Measurements from ENCODE around the gene PLEKHM3. TPM values are rescaled to one million over a fixed set of nuclear protein-coding genes. Genes with fewer than 3 reads are reported as not detected.

The PLEKHM3 gene
- total RNA-seq, 2 donors from 2014 or later, result 20.5 to 21.8 TPM

GRCh38 chr2:207932106-207932505 is 93.2 kb downstream of the PLEKHM3 start:
- H3K27ac ChIP-seq, result no peak overlapping the region
- ATAC-seq (ENCODE audit: insufficient number of reproducible peaks, low FRiP score, low read depth) (no peak), DNase-seq (ENCODE audit: low spot score) (no peak)
- no peaks in the 10 kb centered on the region for H3K36me3 ChIP-seq
- TF ChIP-seq CTCF (IDR thresholded peaks at IDR 0.05), result no peak
- no peaks in the 10 kb centered on the region for H3K27me3 ChIP-seq (replicated peaks; ENCODE audit: insufficient read depth)
- H3K4me3 ChIP-seq, result no peak overlapping the region
- H3K4me1 ChIP-seq (ENCODE audit: control insufficient read depth in 1 of 2, low read depth in 2 of 2), result no peaks in the 10 kb centered on the region
- no peaks in the 10 kb centered on the region for H3K9me3 ChIP-seq

- DNase-seq (ENCODE audit: low spot score) (no peak), ATAC-seq (ENCODE audit: insufficient number of reproducible peaks, low FRiP score, low read depth) (no peak)
- peaks cover 0 to 9% of the 10 kb centered on the region in 2 donors for H3K4me1 ChIP-seq (ENCODE audit: control insufficient read depth in 1 of 2, low read depth in 2 of 2)
- no peak overlapping the region for H3K27ac ChIP-seq
- H3K36me3 ChIP-seq, result no peaks in the 10 kb centered on the region
- H3K27me3 ChIP-seq (replicated peaks; ENCODE audit: insufficient read depth), result no peaks in the 10 kb centered on the region
- H3K9me3 ChIP-seq, result no peaks in the 10 kb centered on the region
- H3K4me3 ChIP-seq, result no peak overlapping the region
- no peak for TF ChIP-seq CTCF (IDR thresholded peaks at IDR 0.05)
Measured at GRCh38 chr2:207930747-207931146, 94.6 kb downstream of the PLEKHM3 start.

- peaks cover 0 to 13% of the 10 kb centered on the region in 2 donors for H3K4me1 ChIP-seq (ENCODE audit: control insufficient read depth in 1 of 2, low read depth in 2 of 2)
- no peak for DNase-seq (ENCODE audit: low spot score)
- TF ChIP-seq CTCF (IDR thresholded peaks at IDR 0.05), result no peak
- H3K36me3 ChIP-seq, result no peaks in the 10 kb centered on the region
- no peaks in the 10 kb centered on the region for H3K27me3 ChIP-seq (replicated peaks; ENCODE audit: insufficient read depth)
- no peak overlapping the region for H3K4me3 ChIP-seq
- H3K9me3 ChIP-seq, result no peaks in the 10 kb centered on the region
- no peak for ATAC-seq (ENCODE audit: insufficient number of reproducible peaks, low FRiP score, low read depth)
- no peak overlapping the region for H3K27ac ChIP-seq
Measured at GRCh38 chr2:207929923-207930322, 95.4 kb downstream of the PLEKHM3 start.

- ATAC-seq (ENCODE audit: insufficient number of reproducible peaks, low FRiP score, low read depth), result no peak
- no peak overlapping the region for H3K27ac ChIP-seq
- peaks cover 0 to 13% of the 10 kb centered on the region in 2 donors for H3K4me1 ChIP-seq (ENCODE audit: control insufficient read depth in 1 of 2, low read depth in 2 of 2)
- TF ChIP-seq CTCF (IDR thresholded peaks at IDR 0.05), result no peak
- no peak overlapping the region for H3K4me3 ChIP-seq
- H3K27me3 ChIP-seq (replicated peaks; ENCODE audit: insufficient read depth), result no peaks in the 10 kb centered on the region
- H3K9me3 ChIP-seq, result no peaks in the 10 kb centered on the region
- DNase-seq (ENCODE audit: low spot score), result no peak
- H3K36me3 ChIP-seq, result peaks cover 3% of the 10 kb centered on the region
Measured at GRCh38 chr2:207928079-207928478, 97.2 kb downstream of the PLEKHM3 start.

GRCh38 chr2:207926989-207927300 is 98.4 kb downstream of the PLEKHM3 start:
- H3K27ac ChIP-seq, result no peak overlapping the region
- peaks cover 3% of the 10 kb centered on the region for H3K36me3 ChIP-seq
- ATAC-seq (ENCODE audit: insufficient number of reproducible peaks, low FRiP score, low read depth), result no peak
- H3K4me1 ChIP-seq (ENCODE audit: control insufficient read depth in 1 of 2, low read depth in 2 of 2), result peaks cover 0 to 13% of the 10 kb centered on the region in 2 donors
- DNase-seq (ENCODE audit: low spot score), result no peak
- no peak overlapping the region for H3K4me3 ChIP-seq
- no peaks in the 10 kb centered on the region for H3K9me3 ChIP-seq
- H3K27me3 ChIP-seq (replicated peaks; ENCODE audit: insufficient read depth), result no peaks in the 10 kb centered on the region
- no peak for TF ChIP-seq CTCF (IDR thresholded peaks at IDR 0.05)
